ENCODE results near the gene HAUS7.

HAUS7 gene

GRCh38 chrX:153458476-153458875 lies 11.9 kb downstream of the HAUS7 start:
- H3K4me3 ChIP-seq (replicated peaks; ENCODE audit: low read depth, low read length): no peak overlapping the region
- DNase-seq (ENCODE audit: low read depth): no peak
- TF ChIP-seq CTCF (IDR thresholded peaks at IDR 0.05; ENCODE audit: low read length, missing control alignments): no peak

GRCh38 chrX:153457827-153458466 lies 12.4 kb downstream of the HAUS7 start:
- H3K4me3 ChIP-seq (replicated peaks; ENCODE audit: low read depth, low read length): no peak overlapping the region
- TF ChIP-seq CTCF (IDR thresholded peaks at IDR 0.05; ENCODE audit: low read length, missing control alignments): no peak
- DNase-seq (ENCODE audit: low read depth): no peak

GRCh38 chrX:153457136-153457825 lies 13.1 kb downstream of the HAUS7 start:
- no peak for DNase-seq (ENCODE audit: low read depth)
- no peak overlapping the region for H3K4me3 ChIP-seq (replicated peaks; ENCODE audit: low read depth, low read length)
- TF ChIP-seq CTCF (IDR thresholded peaks at IDR 0.05; ENCODE audit: low read length, missing control alignments): no peak

GRCh38 chrX:153456704-153457103 lies 13.7 kb downstream of the HAUS7 start:
- TF ChIP-seq CTCF (IDR thresholded peaks at IDR 0.05; ENCODE audit: low read length, missing control alignments): no peak
- DNase-seq (ENCODE audit: low read depth): no peak
- no peak overlapping the region for H3K4me3 ChIP-seq (replicated peaks; ENCODE audit: low read depth, low read length)

- DNase-seq (ENCODE audit: low read depth): no peak
- H3K4me3 ChIP-seq (replicated peaks; ENCODE audit: low read depth, low read length): no peak overlapping the region
- no peak for TF ChIP-seq CTCF (IDR thresholded peaks at IDR 0.05; ENCODE audit: low read length, missing control alignments)
Measured at GRCh38 chrX:153456161-153456560, 14.2 kb downstream of the HAUS7 start.

GRCh38 chrX:153455571-153455970 lies 14.8 kb downstream of the HAUS7 start:
- no peak for DNase-seq (ENCODE audit: low read depth)
- no peak overlapping the region for H3K4me3 ChIP-seq (replicated peaks; ENCODE audit: low read depth, low read length)
- no peak for TF ChIP-seq CTCF (IDR thresholded peaks at IDR 0.05; ENCODE audit: low read length, missing control alignments)

Data from fibroblast of pulmonary artery (primary cell).